Esophagus (tissue), 2 donors: ENCODE data around the gene RNF144B. TPM values are rescaled to one million over a fixed set of nuclear protein-coding genes. Genes with fewer than 3 reads are reported as not detected.

ENCODE experiments used
- H3K27ac ChIP-seq, 2 donors: one replicate each; pipeline ENCODE4 v1.5.1; 2013; ENCODE audit warnings: low read depth in 2 of 2, mild to moderate bottlenecking in 2 of 2, inconsistent platforms in 1 of 2, low read length in 1 of 2, moderate library complexity in 1 of 2
- H3K27me3 ChIP-seq, 2 donors: one replicate each; pipeline ENCODE4 v1.6.1; 2013; ENCODE audit warnings: low read length in 2 of 2, control low read depth in 1 of 2, mild to moderate bottlenecking in 1 of 2; ENCODE audit not compliant: insufficient read depth in 2 of 2, control insufficient read depth in 1 of 2
- H3K36me3 ChIP-seq, 2 donors: one replicate each; pipeline ENCODE4 v1.6.1; 2013; ENCODE audit warnings: low read length in 1 of 2; ENCODE audit not compliant: control insufficient read depth in 2 of 2, insufficient read depth in 2 of 2
- H3K4me1 ChIP-seq, 2 donors: one replicate each; pipeline ENCODE4 v1.6.1; 2013; ENCODE audit warnings: low read length in 1 of 2; ENCODE audit not compliant: control insufficient read depth in 2 of 2, insufficient read depth in 2 of 2
- H3K4me3 ChIP-seq, 2 donors: one replicate each; pipeline ENCODE4 v1.5.1; 2013; ENCODE audit warnings: low read length in 2 of 2, mild to moderate bottlenecking in 2 of 2, low read depth in 1 of 2, moderate library complexity in 1 of 2
- H3K9me3 ChIP-seq, 2 donors: one replicate each; pipeline ENCODE4 v1.6.1; 2013; ENCODE audit warnings: mild to moderate bottlenecking in 2 of 2, low read depth in 1 of 2, low read length in 1 of 2, moderate library complexity in 1 of 2; ENCODE audit not compliant: control insufficient read depth in 2 of 2, insufficient read depth in 1 of 2
- WGBS, 2 donors: extraction: QIAGEN DNeasy Blood & Tissue Kit; methylation state at CpG; one replicate each; pipeline ENCODE4 v1.1.7; 2013; 5-methylcytosine and 5-hydroxymethylcytosine counted together
- polyA plus RNA-seq, 2 donors: library from polyadenylated mRNA; stranded (reverse); fragments of 200-250 nt; gene quantifications; one replicate each; pipeline ENCODE4 v1.2.3, GENCODE V29; 2013
- donor health status: healthy with polysubstance abuse.
- donor health status: Bipolar disorder and iron deficiency.

The RNF144B gene
- polyA plus RNA-seq, 2 donors: 5.4 to 6.5 TPM

- Histone ChIP-seq H3K36me3 (no peaks in the 10 kb centered on the region), H3K27me3 (no peaks in the 10 kb centered on the region), H3K9me3 (no peaks in the 10 kb centered on the region), H3K4me1 (no peaks in the 10 kb centered on the region), H3K27ac (no peak overlapping the region), H3K4me3 (no peak overlapping the region)
- WGBS, 2 donors: 88 to 92% methylated on average over 4 of the region's 4 CpGs
Observed at GRCh38 chr6:18413381-18413780, 26.2 kb downstream of the RNF144B start.

GRCh38 chr6:18414116-18414515 is 27.0 kb downstream of the RNF144B start:
- no peak overlapping the region for H3K27ac ChIP-seq
- H3K9me3 ChIP-seq: no peaks in the 10 kb centered on the region
- no peak overlapping the region for H3K4me3 ChIP-seq
- 83 to 89% methylated on average over 1 of the region's 1 CpG for WGBS, 2 donors
- no peaks in the 10 kb centered on the region for H3K36me3 ChIP-seq
- no peaks in the 10 kb centered on the region for H3K27me3 ChIP-seq
- no peaks in the 10 kb centered on the region for H3K4me1 ChIP-seq

GRCh38 chr6:18415207-18415606 is 28.1 kb downstream of the RNF144B start:
- H3K27me3 ChIP-seq: no peaks in the 10 kb centered on the region
- H3K4me1 ChIP-seq: no peaks in the 10 kb centered on the region
- peaks cover 0 to 2% of the 10 kb centered on the region in 2 donors for H3K36me3 ChIP-seq
- H3K4me3 ChIP-seq: no peak overlapping the region
- WGBS, 2 donors: 93% methylated on average over 11 of the region's 11 CpGs
- H3K27ac ChIP-seq: no peak overlapping the region
- H3K9me3 ChIP-seq: no peaks in the 10 kb centered on the region

GRCh38 chr6:18415671-18416340 is 28.7 kb downstream of the RNF144B start:
- no peak overlapping the region for H3K27ac ChIP-seq
- H3K27me3 ChIP-seq: no peaks in the 10 kb centered on the region
- no peaks in the 10 kb centered on the region for H3K9me3 ChIP-seq
- no peak overlapping the region for H3K4me3 ChIP-seq
- H3K36me3 ChIP-seq: peaks cover 0 to 2% of the 10 kb centered on the region in 2 donors
- 66 to 73% methylated on average over 4 of the region's 4 CpGs for WGBS, 2 donors
- no peaks in the 10 kb centered on the region for H3K4me1 ChIP-seq

GRCh38 chr6:18416341-18416679 is 29.2 kb downstream of the RNF144B start:
- H3K27me3 ChIP-seq: no peaks in the 10 kb centered on the region
- no peak overlapping the region for H3K4me3 ChIP-seq
- no peaks in the 10 kb centered on the region for H3K4me1 ChIP-seq
- H3K9me3 ChIP-seq: no peaks in the 10 kb centered on the region
- 73 to 77% methylated on average over 2 of the region's 2 CpGs for WGBS, 2 donors
- H3K27ac ChIP-seq: no peak overlapping the region
- H3K36me3 ChIP-seq: peaks cover 0 to 2% of the 10 kb centered on the region in 2 donors

GRCh38 chr6:18420328-18420727 is 33.2 kb downstream of the RNF144B start:
- peaks cover under 1 to 3% of the 10 kb centered on the region in 2 donors for H3K4me1 ChIP-seq
- 85% methylated on average over 3 of the region's 3 CpGs for WGBS, 2 donors
- H3K27me3 ChIP-seq: no peaks in the 10 kb centered on the region
- peaks cover 0 to 2% of the 10 kb centered on the region in 2 donors for H3K9me3 ChIP-seq
- no peak overlapping the region for H3K27ac ChIP-seq
- H3K36me3 ChIP-seq: peaks cover 0 to 2% of the 10 kb centered on the region in 2 donors
- H3K4me3 ChIP-seq: no peak overlapping the region

- peaks cover 2 to 4% of the 10 kb centered on the region in 2 donors for H3K4me1 ChIP-seq
- peaks cover 0 to 2% of the 10 kb centered on the region in 2 donors for H3K36me3 ChIP-seq
- peaks cover 0 to 2% of the 10 kb centered on the region in 2 donors for H3K9me3 ChIP-seq
- H3K27me3 ChIP-seq: no peaks in the 10 kb centered on the region
- no peak overlapping the region for H3K27ac ChIP-seq
- H3K4me3 ChIP-seq: no peak overlapping the region
Observed at GRCh38 chr6:18422136-18422535, 35.0 kb downstream of the RNF144B start.

GRCh38 chr6:18423426-18423825 is 36.3 kb downstream of the RNF144B start:
- WGBS, 2 donors: 75 to 85% methylated on average over 3 of the region's 3 CpGs
- Histone ChIP-seq H3K27ac (no peak overlapping the region), H3K36me3 (peaks cover 0 to 2% of the 10 kb centered on the region in 2 donors), H3K4me3 (no peak overlapping the region), H3K4me1 (peaks cover 2 to 4% of the 10 kb centered on the region in 2 donors), H3K27me3 (no peaks in the 10 kb centered on the region), H3K9me3 (peaks cover 0 to 2% of the 10 kb centered on the region in 2 donors)

GRCh38 chr6:18424201-18424600 is 37.1 kb downstream of the RNF144B start:
- no peak overlapping the region for H3K4me3 ChIP-seq
- peaks cover 0 to 2% of the 10 kb centered on the region in 2 donors for H3K9me3 ChIP-seq
- H3K4me1 ChIP-seq: peaks cover 2 to 4% of the 10 kb centered on the region in 2 donors
- peaks cover 0 to 2% of the 10 kb centered on the region in 2 donors for H3K36me3 ChIP-seq
- H3K27ac ChIP-seq: no peak overlapping the region
- H3K27me3 ChIP-seq: no peaks in the 10 kb centered on the region
- 60 to 64% methylated on average over 2 of the region's 2 CpGs for WGBS, 2 donors

- Histone ChIP-seq H3K36me3 (no peaks in the 10 kb centered on the region), H3K27ac (peak overlapping the region; percentile 65 to 80)
- 69 to 72% methylated on average over 2 of the region's 2 CpGs for WGBS, 2 donors
Observed at GRCh38 chr6:18425218-18425617, 38.1 kb downstream of the RNF144B start.

More at GRCh38 chr6:18425218-18425617, 38.1 kb downstream of the RNF144B start:
- Histone ChIP-seq H3K9me3 (peaks cover 0 to 2% of the 10 kb centered on the region in 2 donors), H3K4me1 (peaks cover 2 to 4% of the 10 kb centered on the region in 2 donors), H3K27me3 (no peaks in the 10 kb centered on the region), H3K4me3 (no peak overlapping the region)
